GM23338 (cell line): ENCODE measurements around the gene RPS3A. TPM values are rescaled to one million over a fixed set of nuclear protein-coding genes. Genes with fewer than 3 reads are reported as not detected.

Experiments used
- ATAC-seq: fragments of 200-7000 bp; cut with Tn5 transposase; 3 replicates; pipeline ENCODE4 v1.9.1; 2020
- DNase-seq: peaks from one replicate; pipeline ENCODE4 v3.0.0-alpha.2; 2015; ENCODE audit warnings: low spot score
- H2AFZ ChIP-seq: fragments of 200-600 bp; sonication (generic); 2 replicates; pipeline ENCODE4 v1.8.0; 2016; ENCODE audit warnings: antibody characterized with exemption, mild to moderate bottlenecking, moderate library complexity
- H3F3A ChIP-seq: fragments of 200-600 bp; sonication (generic); replicated peaks from 2 replicates; pipeline ENCODE4 v1.8.0; 2017; ENCODE audit warnings: antibody characterized with exemption, mixed run types, low read depth
- H3K27ac ChIP-seq: fragments of 200-600 bp; sonication (generic); 2 replicates; pipeline ENCODE4 v1.6.1; 2016; ENCODE audit warnings: low read depth
- H3K27me3 ChIP-seq: fragments of 200-600 bp; sonication (generic); 2 replicates; pipeline ENCODE4 v1.8.0; 2016; ENCODE audit warnings: mild to moderate bottlenecking, mixed run types, moderate library complexity; ENCODE audit not compliant: insufficient read depth
- H3K36me3 ChIP-seq: fragments of 200-600 bp; sonication (generic); 2 replicates; pipeline ENCODE4 v1.8.0; 2016; ENCODE audit warnings: mild to moderate bottlenecking; ENCODE audit not compliant: insufficient read depth
- H3K4me1 ChIP-seq: fragments of 200-600 bp; sonication (generic); 2 replicates; pipeline ENCODE4 v1.8.0; 2016; ENCODE audit warnings: mild to moderate bottlenecking, moderate library complexity; ENCODE audit not compliant: insufficient read depth
- H3K4me2 ChIP-seq: fragments of 200-600 bp; sonication (generic); 2 replicates; pipeline ENCODE4 v1.7.1; 2017; ENCODE audit warnings: mixed run types
- H3K4me3 ChIP-seq: fragments of 200-600 bp; sonication (generic); 2 replicates; pipeline ENCODE4 v1.6.1; 2016; ENCODE audit warnings: mixed run types
- H3K79me2 ChIP-seq: fragments of 200-600 bp; sonication (generic); replicated peaks from 2 replicates; pipeline ENCODE4 v1.8.0; 2017; ENCODE audit warnings: mild to moderate bottlenecking; ENCODE audit not compliant: insufficient read depth
- H3K9me2 ChIP-seq: fragments of 200-600 bp; sonication (generic); 2 replicates; pipeline ENCODE4 v1.8.0; 2017; ENCODE audit not compliant: insufficient read depth
- H4K20me1 ChIP-seq: fragments of 200-600 bp; sonication (generic); replicated peaks from 2 replicates; pipeline ENCODE4 v1.8.0; 2017; ENCODE audit warnings: mild to moderate bottlenecking; ENCODE audit not compliant: insufficient read depth
- H3K27ac Mint-ChIP-seq: 2 replicates; pipeline ENCODE4 v1.8.0; 2020; ENCODE audit warnings: inconsistent platforms, mild to moderate bottlenecking, moderate library complexity, mixed read lengths
- H3K27me3 Mint-ChIP-seq: 3 replicates; pipeline ENCODE4 v1.8.0; 2022; ENCODE audit warnings: low read depth, mild to moderate bottlenecking, moderate library complexity, mixed read lengths, inconsistent platforms; ENCODE audit not compliant: insufficient read depth, poor library complexity
- H3K36me3 Mint-ChIP-seq: 3 replicates; pipeline ENCODE4 v1.8.0; 2021; ENCODE audit warnings: low read depth, mild to moderate bottlenecking, inconsistent platforms, moderate library complexity, mixed read lengths
- H3K4me1 Mint-ChIP-seq: 3 replicates; pipeline ENCODE4 v1.8.0; 2020; ENCODE audit warnings: mild to moderate bottlenecking, inconsistent platforms, mixed read lengths
- H3K4me3 Mint-ChIP-seq: 3 replicates; pipeline ENCODE4 v1.8.0; 2021; ENCODE audit warnings: moderate library complexity, mild to moderate bottlenecking, inconsistent platforms, mixed read lengths
- H3K9me3 Mint-ChIP-seq: 3 replicates; pipeline ENCODE4 v1.8.0; 2020; ENCODE audit warnings: moderate library complexity, mild to moderate bottlenecking, inconsistent platforms, mixed read lengths
- JUNB ChIP-seq: IDR thresholded peaks from one replicate; pipeline ENCODE4 v1.6.1; 2016; ENCODE audit warnings: antibody characterized with exemption; ENCODE audit not compliant: unreplicated experiment
- POLR2AphosphoS5 ChIP-seq: IDR thresholded peaks from 2 replicates; pipeline ENCODE4 v1.6.1; 2016; ENCODE audit warnings: antibody characterized with exemption, low read depth
- STAT1 ChIP-seq: IDR thresholded peaks from one replicate; pipeline ENCODE4 v1.6.1; 2016; ENCODE audit warnings: antibody characterized with exemption; ENCODE audit not compliant: unreplicated experiment
- ZNF114 ChIP-seq: fragments of 250-450 bp; sonication (Bioruptor Pico); IDR thresholded peaks from 2 replicates; pipeline ENCODE4 v1.5.0; 2020; ENCODE audit warnings: mild to moderate bottlenecking, moderate library complexity
- ZNF331 ChIP-seq: fragments of 250-450 bp; sonication (Bioruptor Pico); IDR thresholded peaks from 2 replicates; pipeline ENCODE4 v1.5.0; 2020; ENCODE audit warnings: low read depth, mild to moderate bottlenecking, moderate library complexity
- polyA plus RNA-seq: library from polyadenylated mRNA; unstranded; fragments of >200 nt; fragmentation: Nextera tagmentation; extraction: Ambion mirVana; gene quantifications from 2 replicates; pipeline ENCODE4 v1.2.1, GENCODE V29; 2016
- total RNA-seq: library from RNA; depleted of rRNA; stranded (reverse); fragments of >200 nt; shearing (Covaris generic); gene quantifications from 2 replicates; pipeline ENCODE4 v1.2.3, GENCODE V29; 2014
- TF ChIP-seq, protein P1 (sequence below), 2 experiments: fragments of 200-600 bp in 1 of 2; sonication (generic) in 1 of 2; conservative IDR thresholded peaks; 2 replicates each; pipeline versions ENCODE4 v1.5.1 to v1.6.1; 2016 to 2017; ENCODE audit warnings: antibody characterized with exemption in 2 of 2, low read depth in 2 of 2, mild to moderate bottlenecking in 2 of 2, moderate library complexity in 1 of 2
- TF ChIP-seq, protein P2 (sequence below): IDR thresholded peaks from 2 replicates; pipeline ENCODE4 v1.6.1; 2016; ENCODE audit warnings: antibody characterized with exemption
- TF ChIP-seq, protein P3 (sequence below): IDR thresholded peaks from one replicate; pipeline ENCODE4 v1.6.1; 2018; ENCODE audit warnings: antibody characterized with exemption; ENCODE audit not compliant: unreplicated experiment

Gene RPS3A
- total and polyA plus RNA-seq, 2 experiments from 2014 or later = 2,486 to 3,506 TPM

DNA sequence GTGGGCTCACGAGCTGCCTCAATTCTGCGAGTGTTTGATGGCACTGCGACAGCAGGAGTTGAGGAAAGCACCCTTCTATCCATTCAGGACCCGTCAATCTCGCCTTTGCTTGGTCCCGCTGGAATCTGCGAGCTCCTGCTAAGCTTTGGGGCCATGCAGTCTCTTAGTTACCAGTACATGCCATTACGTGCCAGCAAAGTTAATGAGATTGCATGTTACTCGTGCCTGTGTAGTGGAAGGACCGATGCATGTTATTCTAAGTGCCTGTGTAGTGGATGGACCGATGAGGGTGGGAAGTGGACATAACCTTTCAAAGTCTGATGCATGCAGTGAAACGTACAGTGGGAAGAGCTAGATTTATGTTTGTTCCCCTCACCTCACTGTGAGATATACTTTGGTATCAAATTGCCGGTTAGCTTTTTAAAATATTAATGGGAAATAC, 569 bp downstream of the RPS3A start:
- Histone ChIP-seq H3K4me2 (peak overlapping the region; percentile 86), H2AFZ (no peak overlapping the region), H3K27me3 (no peaks in the 10 kb centered on the region), H4K20me1 (peaks cover 40% of the 10 kb centered on the region), H3K4me3 (peak overlapping the region; percentile 100), H3K27ac (peak overlapping the region; percentile 90), H3F3A (peaks cover 38% of the 10 kb centered on the region), H3K4me1 (peaks cover 23% of the 10 kb centered on the region), H3K9me2 (no peaks in the 10 kb centered on the region), H3K36me3 (peaks cover 52% of the 10 kb centered on the region), H3K79me2 (peaks cover 44% of the 10 kb centered on the region)
- Mint-ChIP-seq H3K36me3 (peaks cover 57% of the 10 kb centered on the region), H3K4me3 (peak overlapping the region; percentile 98), H3K27ac (peak overlapping the region; percentile 100), H3K27me3 (peaks cover 18% of the 10 kb centered on the region), H3K4me1 (peaks cover 15% of the 10 kb centered on the region; the same call in 2 of the 3 replicates), H3K9me3 (no peaks in the 10 kb centered on the region)
- no peak for DNase-seq
- no peak for TF ChIP-seq ZNF331 (CRISPR knock-in tag)
- no peak for TF ChIP-seq STAT1
- TF ChIP-seq, protein P1, sequence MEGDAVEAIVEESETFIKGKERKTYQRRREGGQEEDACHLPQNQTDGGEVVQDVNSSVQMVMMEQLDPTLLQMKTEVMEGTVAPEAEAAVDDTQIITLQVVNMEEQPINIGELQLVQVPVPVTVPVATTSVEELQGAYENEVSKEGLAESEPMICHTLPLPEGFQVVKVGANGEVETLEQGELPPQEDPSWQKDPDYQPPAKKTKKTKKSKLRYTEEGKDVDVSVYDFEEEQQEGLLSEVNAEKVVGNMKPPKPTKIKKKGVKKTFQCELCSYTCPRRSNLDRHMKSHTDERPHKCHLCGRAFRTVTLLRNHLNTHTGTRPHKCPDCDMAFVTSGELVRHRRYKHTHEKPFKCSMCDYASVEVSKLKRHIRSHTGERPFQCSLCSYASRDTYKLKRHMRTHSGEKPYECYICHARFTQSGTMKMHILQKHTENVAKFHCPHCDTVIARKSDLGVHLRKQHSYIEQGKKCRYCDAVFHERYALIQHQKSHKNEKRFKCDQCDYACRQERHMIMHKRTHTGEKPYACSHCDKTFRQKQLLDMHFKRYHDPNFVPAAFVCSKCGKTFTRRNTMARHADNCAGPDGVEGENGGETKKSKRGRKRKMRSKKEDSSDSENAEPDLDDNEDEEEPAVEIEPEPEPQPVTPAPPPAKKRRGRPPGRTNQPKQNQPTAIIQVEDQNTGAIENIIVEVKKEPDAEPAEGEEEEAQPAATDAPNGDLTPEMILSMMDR (conservative IDR thresholded peaks at IDR 0.05; ENCODE audit: low read depth in 2 of 2) = no peak
- TF ChIP-seq, protein P2, sequence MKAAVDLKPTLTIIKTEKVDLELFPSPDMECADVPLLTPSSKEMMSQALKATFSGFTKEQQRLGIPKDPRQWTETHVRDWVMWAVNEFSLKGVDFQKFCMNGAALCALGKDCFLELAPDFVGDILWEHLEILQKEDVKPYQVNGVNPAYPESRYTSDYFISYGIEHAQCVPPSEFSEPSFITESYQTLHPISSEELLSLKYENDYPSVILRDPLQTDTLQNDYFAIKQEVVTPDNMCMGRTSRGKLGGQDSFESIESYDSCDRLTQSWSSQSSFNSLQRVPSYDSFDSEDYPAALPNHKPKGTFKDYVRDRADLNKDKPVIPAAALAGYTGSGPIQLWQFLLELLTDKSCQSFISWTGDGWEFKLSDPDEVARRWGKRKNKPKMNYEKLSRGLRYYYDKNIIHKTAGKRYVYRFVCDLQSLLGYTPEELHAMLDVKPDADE = no peak
- TF ChIP-seq ZNF114 (CRISPR knock-in tag) = no peak
- ATAC-seq = peak; percentile 24

DNA sequence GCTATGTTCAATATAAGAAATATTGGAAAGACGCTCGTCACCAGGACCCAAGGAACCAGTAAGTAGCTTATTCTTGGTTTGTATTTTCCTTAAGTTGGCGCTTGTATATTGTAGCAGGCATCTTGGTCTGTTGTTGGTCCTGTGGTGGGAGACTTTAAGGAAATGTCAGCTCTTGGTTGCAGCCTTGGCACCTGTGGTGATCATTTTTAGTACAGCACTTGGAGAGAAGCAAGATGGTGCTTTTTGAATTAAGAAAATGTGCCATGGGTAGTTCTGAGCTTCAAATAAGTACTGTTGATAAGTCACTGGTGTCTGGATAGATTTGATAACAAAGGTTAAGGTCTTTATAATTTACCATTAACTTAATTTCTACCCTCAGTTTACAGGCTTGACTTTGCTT, 1.1 kb downstream of the RPS3A start:
- peak overlapping the region; percentile 100 for H3K27ac Mint-ChIP-seq
- peaks cover 44% of the 10 kb centered on the region for H3K79me2 ChIP-seq
- peaks cover 42% of the 10 kb centered on the region for H3F3A ChIP-seq
- TF ChIP-seq JUNB (no peak), POLR2AphosphoS5 (no peak), ZNF331 (CRISPR knock-in tag) (no peak)
- TF ChIP-seq, protein P1 (conservative IDR thresholded peaks at IDR 0.05; ENCODE audit: low read depth in 2 of 2) = no peak
- TF ChIP-seq, protein P2 = no peak
- TF ChIP-seq, protein P3, sequence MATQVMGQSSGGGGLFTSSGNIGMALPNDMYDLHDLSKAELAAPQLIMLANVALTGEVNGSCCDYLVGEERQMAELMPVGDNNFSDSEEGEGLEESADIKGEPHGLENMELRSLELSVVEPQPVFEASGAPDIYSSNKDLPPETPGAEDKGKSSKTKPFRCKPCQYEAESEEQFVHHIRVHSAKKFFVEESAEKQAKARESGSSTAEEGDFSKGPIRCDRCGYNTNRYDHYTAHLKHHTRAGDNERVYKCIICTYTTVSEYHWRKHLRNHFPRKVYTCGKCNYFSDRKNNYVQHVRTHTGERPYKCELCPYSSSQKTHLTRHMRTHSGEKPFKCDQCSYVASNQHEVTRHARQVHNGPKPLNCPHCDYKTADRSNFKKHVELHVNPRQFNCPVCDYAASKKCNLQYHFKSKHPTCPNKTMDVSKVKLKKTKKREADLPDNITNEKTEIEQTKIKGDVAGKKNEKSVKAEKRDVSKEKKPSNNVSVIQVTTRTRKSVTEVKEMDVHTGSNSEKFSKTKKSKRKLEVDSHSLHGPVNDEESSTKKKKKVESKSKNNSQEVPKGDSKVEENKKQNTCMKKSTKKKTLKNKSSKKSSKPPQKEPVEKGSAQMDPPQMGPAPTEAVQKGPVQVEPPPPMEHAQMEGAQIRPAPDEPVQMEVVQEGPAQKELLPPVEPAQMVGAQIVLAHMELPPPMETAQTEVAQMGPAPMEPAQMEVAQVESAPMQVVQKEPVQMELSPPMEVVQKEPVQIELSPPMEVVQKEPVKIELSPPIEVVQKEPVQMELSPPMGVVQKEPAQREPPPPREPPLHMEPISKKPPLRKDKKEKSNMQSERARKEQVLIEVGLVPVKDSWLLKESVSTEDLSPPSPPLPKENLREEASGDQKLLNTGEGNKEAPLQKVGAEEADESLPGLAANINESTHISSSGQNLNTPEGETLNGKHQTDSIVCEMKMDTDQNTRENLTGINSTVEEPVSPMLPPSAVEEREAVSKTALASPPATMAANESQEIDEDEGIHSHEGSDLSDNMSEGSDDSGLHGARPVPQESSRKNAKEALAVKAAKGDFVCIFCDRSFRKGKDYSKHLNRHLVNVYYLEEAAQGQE = no peak

More for the DNA sequence above, 1.1 kb downstream of the RPS3A start:
- Histone ChIP-seq H4K20me1 (peaks cover 40% of the 10 kb centered on the region), H3K9me2 (no peaks in the 10 kb centered on the region), H3K4me3 (peak overlapping the region; percentile 100), H3K4me2 (peak overlapping the region; percentile 86), H3K27ac (peak overlapping the region; percentile 90), H3K4me1 (peaks cover 23% of the 10 kb centered on the region), H2AFZ (no peak overlapping the region), H3K27me3 (no peaks in the 10 kb centered on the region), H3K36me3 (peaks cover 58% of the 10 kb centered on the region)
- DNase-seq (no peak), ATAC-seq (no peak)
- Mint-ChIP-seq H3K27me3 (peaks cover 18% of the 10 kb centered on the region), H3K9me3 (no peaks in the 10 kb centered on the region), H3K36me3 (peaks cover 62% of the 10 kb centered on the region), H3K4me3 (peak overlapping the region; percentile 98), H3K4me1 (peaks cover 15% of the 10 kb centered on the region; the same call in 2 of the 3 replicates)
